Mesothelial cell of epicardium (in vitro differentiated cells): ENCODE results near the gene IZUMO4. TPM values are rescaled to one million over a fixed set of nuclear protein-coding genes. Genes with fewer than 3 reads are reported as not detected.

Source experiments
- DNase-seq, 2 experiments: peaks; one replicate each; pipeline ENCODE4 v3.0.0; 2021; ENCODE audit warnings: low spot score in 2 of 2; ENCODE audit not compliant: unreplicated experiment in 2 of 2
- H3K27ac Mint-ChIP-seq: 2 replicates; pipeline ENCODE4 v1.8.0; 2021; ENCODE audit warnings: mixed read lengths
- H3K27me3 Mint-ChIP-seq: 2 replicates; pipeline ENCODE4 v1.8.0; 2021; ENCODE audit warnings: low read depth, mixed read lengths
- H3K36me3 Mint-ChIP-seq: 2 replicates; pipeline ENCODE4 v1.8.0; 2021; ENCODE audit warnings: mixed read lengths
- H3K4me1 Mint-ChIP-seq: 2 replicates; pipeline ENCODE4 v1.8.0; 2021; ENCODE audit warnings: mixed read lengths
- H3K4me3 Mint-ChIP-seq: 2 replicates; pipeline ENCODE4 v1.8.0; 2021; ENCODE audit warnings: mild to moderate bottlenecking, moderate library complexity, mixed read lengths
- H3K9me3 Mint-ChIP-seq: 2 replicates; pipeline ENCODE4 v1.8.0; 2021; ENCODE audit warnings: mixed read lengths
- total RNA-seq: library from RNA; stranded (reverse); gene quantifications from 3 replicates; pipeline ENCODE4 v1.2.1, GENCODE V29; 2021
- TF ChIP-seq, protein P1 (sequence below): fragments of 200-600 bp; sonication (generic); IDR thresholded peaks from one replicate; pipeline ENCODE4 v1.5.0; 2021; ENCODE audit warnings: antibody characterized with exemption; ENCODE audit not compliant: unreplicated experiment

Gene IZUMO4
- total RNA-seq, 1 donor from 2014 or later = 13.8 TPM

DNA sequence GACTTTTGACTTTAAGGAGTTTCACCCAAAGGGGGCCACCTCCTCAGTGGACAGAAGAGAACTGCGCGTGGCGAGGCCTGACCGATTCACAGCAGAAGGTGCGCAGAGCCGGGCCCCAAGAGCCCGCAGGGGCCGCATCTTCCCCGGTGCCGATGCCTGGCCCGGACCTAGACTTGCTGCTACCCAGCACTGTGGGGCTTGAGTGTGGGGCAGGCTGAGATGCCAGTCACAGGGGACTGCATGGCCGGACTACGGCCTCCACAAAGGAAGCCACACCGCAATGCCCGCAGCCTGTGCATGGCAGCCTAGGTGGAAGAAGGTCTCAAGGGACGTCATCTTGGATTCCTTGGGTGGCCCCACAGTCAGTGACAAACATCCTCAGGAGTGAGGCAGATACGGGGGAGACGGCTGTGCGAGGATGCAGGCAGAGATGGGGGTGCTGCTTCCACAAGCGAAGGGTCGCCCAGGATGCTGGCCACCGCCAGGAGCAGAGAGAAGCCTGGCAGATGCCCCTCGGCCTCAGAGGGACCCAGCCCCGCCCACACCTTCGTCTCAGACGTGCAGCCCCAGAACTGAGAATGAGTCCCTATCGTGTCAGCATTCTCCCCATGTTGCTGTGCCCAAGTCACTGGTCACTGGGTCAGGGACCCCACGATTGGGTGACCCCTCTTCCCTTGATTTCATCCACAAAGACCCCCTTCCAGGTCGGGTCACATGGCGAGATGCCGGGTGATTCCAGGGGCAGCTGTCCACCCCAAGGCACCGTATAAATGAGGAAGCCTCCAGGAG lies 17.4 kb upstream of the IZUMO4 start:
- Mint-ChIP-seq H3K36me3 (peaks cover 12% of the 10 kb centered on the region), H3K4me3 (no peak overlapping the region), H3K4me1 (no peaks in the 10 kb centered on the region), H3K27ac (no peak overlapping the region), H3K27me3 (no peaks in the 10 kb centered on the region), H3K9me3 (no peaks in the 10 kb centered on the region)
- no peak for DNase-seq
- TF ChIP-seq, protein P1, sequence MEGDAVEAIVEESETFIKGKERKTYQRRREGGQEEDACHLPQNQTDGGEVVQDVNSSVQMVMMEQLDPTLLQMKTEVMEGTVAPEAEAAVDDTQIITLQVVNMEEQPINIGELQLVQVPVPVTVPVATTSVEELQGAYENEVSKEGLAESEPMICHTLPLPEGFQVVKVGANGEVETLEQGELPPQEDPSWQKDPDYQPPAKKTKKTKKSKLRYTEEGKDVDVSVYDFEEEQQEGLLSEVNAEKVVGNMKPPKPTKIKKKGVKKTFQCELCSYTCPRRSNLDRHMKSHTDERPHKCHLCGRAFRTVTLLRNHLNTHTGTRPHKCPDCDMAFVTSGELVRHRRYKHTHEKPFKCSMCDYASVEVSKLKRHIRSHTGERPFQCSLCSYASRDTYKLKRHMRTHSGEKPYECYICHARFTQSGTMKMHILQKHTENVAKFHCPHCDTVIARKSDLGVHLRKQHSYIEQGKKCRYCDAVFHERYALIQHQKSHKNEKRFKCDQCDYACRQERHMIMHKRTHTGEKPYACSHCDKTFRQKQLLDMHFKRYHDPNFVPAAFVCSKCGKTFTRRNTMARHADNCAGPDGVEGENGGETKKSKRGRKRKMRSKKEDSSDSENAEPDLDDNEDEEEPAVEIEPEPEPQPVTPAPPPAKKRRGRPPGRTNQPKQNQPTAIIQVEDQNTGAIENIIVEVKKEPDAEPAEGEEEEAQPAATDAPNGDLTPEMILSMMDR = no peak

DNA sequence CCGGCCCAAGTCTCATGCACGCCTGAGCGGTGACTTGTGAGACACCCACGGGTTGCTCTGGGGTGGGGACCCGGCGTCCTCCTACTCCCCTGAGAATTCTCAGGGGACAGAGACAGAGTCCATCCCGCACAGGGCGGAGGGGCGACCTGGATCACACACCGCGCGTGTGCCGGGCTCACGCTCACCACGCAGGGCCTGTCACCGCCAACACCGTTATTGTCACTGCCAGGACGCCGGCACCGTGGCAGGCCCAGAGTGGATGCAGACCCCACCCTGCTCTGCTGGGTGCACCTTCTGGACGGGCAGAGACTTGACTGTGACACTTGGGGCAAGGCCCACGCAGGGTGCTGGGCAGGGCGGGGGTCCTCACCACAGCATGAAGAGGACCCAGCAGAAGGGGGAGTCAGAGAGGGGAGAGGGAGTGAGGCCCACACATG lies 16.8 kb upstream of the IZUMO4 start:
- no peak for DNase-seq
- Mint-ChIP-seq H3K27me3 (no peaks in the 10 kb centered on the region), H3K9me3 (no peaks in the 10 kb centered on the region), H3K4me3 (no peak overlapping the region), H3K27ac (no peak overlapping the region), H3K36me3 (peaks cover 11% of the 10 kb centered on the region), H3K4me1 (no peaks in the 10 kb centered on the region)
- TF ChIP-seq, protein P1 = no peak

DNA sequence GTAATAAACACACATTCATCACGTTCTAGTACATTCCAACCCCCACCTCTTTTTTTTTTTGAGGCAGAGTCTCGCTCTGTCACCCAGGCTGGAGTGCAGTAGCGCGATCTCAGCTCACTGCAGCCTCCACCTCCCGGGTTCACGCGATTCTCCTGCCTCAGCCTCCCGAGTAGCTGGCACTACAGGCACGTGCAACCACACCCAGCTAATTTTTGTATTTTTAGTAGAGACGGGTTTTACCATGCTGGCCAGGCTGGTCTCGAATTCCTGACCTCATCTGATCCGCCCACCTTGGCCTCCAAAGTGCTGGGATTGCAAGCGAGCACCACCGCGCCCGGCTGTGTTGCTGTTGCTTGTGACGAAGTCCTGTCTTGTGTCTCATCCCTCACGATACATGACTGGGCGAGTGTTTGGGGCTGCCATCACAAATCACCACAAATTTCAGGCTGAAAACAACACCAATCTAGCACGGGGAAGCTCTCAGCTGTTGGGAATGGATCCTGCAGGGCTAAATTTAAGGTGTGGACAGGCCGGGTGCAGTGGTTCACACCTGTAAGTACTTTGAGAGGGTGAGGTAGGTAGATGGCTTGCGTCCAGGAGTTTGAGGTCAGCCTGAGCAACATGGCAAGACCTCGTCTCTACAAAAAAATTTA lies 16.3 kb upstream of the IZUMO4 start:
- TF ChIP-seq, protein P1 = no peak
- peaks cover 15% of the 10 kb centered on the region for H3K36me3 Mint-ChIP-seq
- no peak overlapping the region for H3K4me3 Mint-ChIP-seq
- no peaks in the 10 kb centered on the region for H3K4me1 Mint-ChIP-seq
- peak overlapping the region; percentile 39 for H3K27ac Mint-ChIP-seq
- DNase-seq = no peak
- no peaks in the 10 kb centered on the region for H3K9me3 Mint-ChIP-seq
- H3K27me3 Mint-ChIP-seq = no peaks in the 10 kb centered on the region

DNA sequence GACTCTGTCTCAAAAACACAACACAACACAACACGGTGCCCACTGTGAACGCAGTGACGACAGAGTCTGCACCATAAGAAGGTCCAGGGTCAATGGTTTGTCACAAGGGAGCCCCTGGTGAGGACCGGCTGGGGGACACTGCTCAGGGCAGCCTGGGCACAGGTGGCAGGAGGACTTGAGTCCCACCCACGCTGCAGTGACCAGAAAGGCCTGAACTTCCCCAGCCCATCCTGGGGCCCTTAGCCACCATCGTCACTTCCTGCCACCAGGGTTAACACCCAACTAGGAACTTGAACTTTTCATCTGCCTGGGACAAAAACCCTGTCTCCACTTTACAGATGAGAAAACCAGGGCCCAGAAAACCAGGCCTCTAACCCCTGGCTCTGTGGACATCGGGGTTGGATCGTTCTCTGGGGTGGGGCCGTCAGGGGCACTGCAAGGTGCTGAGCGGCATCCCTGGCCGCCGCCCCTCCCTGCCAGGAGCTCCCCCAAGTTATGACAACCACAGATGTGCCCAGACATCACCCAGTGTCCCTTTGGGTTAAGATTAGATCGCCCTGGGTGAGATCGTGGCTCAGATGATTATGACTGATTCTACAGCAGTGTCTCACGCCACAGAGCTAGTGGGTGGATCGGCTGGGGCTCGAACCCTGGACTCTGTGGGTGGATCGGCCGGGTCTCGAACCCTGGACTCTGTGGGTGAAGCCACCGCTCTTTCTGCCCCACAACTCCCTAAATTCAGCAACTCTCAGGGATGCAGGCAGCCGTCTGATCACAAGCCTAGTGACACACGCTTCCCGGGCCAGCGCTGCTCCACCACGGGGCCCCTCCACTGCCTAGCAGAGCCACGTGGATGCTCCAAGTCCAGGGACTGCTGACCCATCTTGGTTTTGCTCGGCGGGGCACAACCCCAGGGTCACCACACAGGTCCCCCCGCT lies 14.6 kb upstream of the IZUMO4 start:
- H3K36me3 Mint-ChIP-seq = peaks cover 8% of the 10 kb centered on the region
- H3K27me3 Mint-ChIP-seq = no peaks in the 10 kb centered on the region
- no peak for DNase-seq
- no peak overlapping the region for H3K27ac Mint-ChIP-seq
- TF ChIP-seq, protein P1 = no peak
- H3K4me1 Mint-ChIP-seq = no peaks in the 10 kb centered on the region
- H3K9me3 Mint-ChIP-seq = no peaks in the 10 kb centered on the region
- no peak overlapping the region for H3K4me3 Mint-ChIP-seq

DNA sequence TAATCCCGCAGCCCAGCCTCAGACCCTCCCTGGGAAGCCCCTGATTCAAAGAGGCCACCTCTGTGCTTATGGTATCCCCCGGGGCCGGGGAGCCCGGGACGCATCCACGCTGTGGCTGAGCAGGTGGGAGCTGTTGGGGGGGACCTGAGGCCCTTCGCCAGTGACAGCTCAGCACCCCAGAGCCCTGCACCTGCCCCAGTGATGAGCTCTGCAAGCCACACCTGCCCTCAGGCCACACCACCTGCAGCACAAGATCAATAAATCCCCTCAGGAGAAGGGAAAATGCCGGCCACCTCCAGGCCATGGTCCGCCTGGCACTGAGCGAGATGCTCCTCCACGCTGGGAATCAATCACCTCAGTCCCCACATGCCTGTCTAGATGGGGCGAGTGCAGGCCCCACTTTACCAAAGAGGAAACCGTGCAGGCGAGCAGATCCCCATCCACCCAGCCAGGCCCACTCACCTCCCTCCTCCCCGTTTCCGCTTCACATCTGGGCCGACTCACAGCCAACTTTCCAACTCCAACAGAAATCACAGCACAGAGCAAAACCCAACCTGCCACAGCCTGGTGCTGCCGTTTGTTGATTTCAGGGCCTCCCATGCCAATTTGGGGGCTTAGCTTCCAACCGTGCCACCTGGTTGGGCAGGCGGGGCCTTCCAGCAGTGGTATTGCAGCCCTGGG lies 13.4 kb upstream of the IZUMO4 start:
- DNase-seq = no peak
- TF ChIP-seq, protein P1 = no peak
- Mint-ChIP-seq H3K4me1 (no peaks in the 10 kb centered on the region), H3K27ac (no peak overlapping the region), H3K4me3 (no peak overlapping the region), H3K36me3 (peaks cover 6% of the 10 kb centered on the region), H3K9me3 (no peaks in the 10 kb centered on the region), H3K27me3 (no peaks in the 10 kb centered on the region)
